ENCODE results near the gene GAS6.

GAS6 gene

GRCh38 chr13:113786262-113786841, 77.5 kb downstream of the GAS6 start:
- DNase-seq, result no peak

GRCh38 chr13:113785051-113786010, 78.5 kb downstream of the GAS6 start:
- peak; percentile 42 to 67 for DNase-seq

GRCh38 chr13:113784645-113785024, 79.2 kb downstream of the GAS6 start:
- no peak for DNase-seq

GRCh38 chr13:113783966-113784644, 79.8 kb downstream of the GAS6 start:
- DNase-seq, result no peak

- DNase-seq, result no peak
These were observed 80.5 kb downstream of the GAS6 start for GRCh38 chr13:113783200-113783881.

- no peak for DNase-seq
These were observed 81.4 kb downstream of the GAS6 start for GRCh38 chr13:113782472-113782871.

GRCh38 chr13:113781571-113781970, 82.3 kb downstream of the GAS6 start:
- peak in 1 of 2 experiments; percentile 2 for DNase-seq

GRCh38 chr13:113777311-113778260, 86.3 kb downstream of the GAS6 start:
- DNase-seq, result no peak

- DNase-seq, result no peak
These were observed 87.4 kb downstream of the GAS6 start for GRCh38 chr13:113776231-113777125.

GRCh38 chr13:113775451-113776145, 88.3 kb downstream of the GAS6 start:
- no peak for DNase-seq

GRCh38 chr13:113774177-113775107, 89.4 kb downstream of the GAS6 start:
- no peak for DNase-seq

GRCh38 chr13:113771709-113772331, 92.1 kb downstream of the GAS6 start:
- peak; percentile 35 to 48 for DNase-seq

- DNase-seq, result no peak
These were observed 92.9 kb downstream of the GAS6 start for GRCh38 chr13:113770937-113771336.

Measured in AML-193 (cell line).